GM21381 (cell line): ENCODE results near the gene SETDB1.
A peak's percentile ranks its signal among the peaks of the same experiment; 100 is the strongest.

Experiments
- ATAC-seq: cut with Tn5 transposase; IDR thresholded peaks from one replicate; pipeline ENCODE4 v1.9.1; 2021; ENCODE audit warnings: mild to moderate bottlenecking, moderate library complexity; ENCODE audit not compliant: unreplicated experiment

Gene SETDB1

DNA sequence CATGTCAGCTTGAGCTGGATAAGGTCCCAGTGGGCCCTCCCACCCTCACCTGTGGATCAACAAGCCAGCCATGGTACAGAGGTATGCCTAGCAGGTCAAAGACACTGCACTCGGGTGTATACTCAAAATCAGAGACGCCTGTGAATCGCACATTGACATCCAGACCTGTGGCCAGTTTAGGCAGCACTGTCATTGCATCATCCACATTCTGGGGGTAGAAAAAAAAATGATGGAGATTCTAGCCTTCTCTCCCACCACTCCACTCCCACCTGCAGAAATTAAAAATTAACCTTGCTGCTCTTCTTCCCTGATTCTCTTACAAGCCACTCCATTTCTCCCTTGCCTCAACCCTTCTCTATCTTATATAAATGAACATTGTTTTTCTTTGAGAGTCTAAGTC, 74.2 kb downstream of the SETDB1 start:
- ATAC-seq: no peak

DNA sequence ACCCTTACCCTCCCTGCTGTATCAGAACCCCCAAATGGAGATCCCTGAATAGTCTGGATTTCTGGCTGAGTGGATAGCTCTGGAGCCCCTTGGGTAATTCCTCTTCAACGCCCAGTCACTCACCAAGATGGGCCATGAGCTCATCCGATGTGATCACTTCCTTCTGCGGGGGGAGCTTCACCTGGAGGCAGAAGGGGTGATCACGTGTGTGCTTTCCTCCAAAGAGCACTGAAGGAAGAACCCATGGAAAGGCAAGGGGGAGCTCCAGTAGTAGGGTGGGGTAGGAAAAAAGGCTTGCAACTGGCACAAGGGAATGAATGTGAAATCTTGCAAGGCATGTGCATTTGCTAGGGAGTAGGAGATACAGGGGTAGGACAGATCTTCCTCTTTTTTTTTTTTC, 75.4 kb downstream of the SETDB1 start:
- ATAC-seq: no peak

DNA sequence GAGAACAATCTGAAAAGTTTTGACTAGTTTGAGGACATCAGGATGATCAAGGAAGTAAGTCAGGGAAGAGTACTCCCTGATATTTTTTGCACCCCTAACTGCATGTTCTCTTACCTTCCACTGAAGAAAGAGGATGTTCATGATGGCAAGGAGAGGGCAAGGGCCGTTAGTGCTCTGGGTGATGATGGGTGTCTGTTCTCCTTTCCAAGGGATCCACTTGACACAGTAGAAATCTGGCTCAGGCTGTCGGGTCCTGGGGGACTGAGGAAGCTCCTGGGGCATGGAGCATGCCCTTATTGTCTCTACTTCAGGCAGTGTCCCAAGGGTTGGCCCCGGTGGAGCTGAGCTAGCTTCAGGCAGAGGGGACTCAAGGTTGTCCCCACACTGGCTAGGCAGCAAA, 75.9 kb downstream of the SETDB1 start:
- no peak for ATAC-seq

DNA sequence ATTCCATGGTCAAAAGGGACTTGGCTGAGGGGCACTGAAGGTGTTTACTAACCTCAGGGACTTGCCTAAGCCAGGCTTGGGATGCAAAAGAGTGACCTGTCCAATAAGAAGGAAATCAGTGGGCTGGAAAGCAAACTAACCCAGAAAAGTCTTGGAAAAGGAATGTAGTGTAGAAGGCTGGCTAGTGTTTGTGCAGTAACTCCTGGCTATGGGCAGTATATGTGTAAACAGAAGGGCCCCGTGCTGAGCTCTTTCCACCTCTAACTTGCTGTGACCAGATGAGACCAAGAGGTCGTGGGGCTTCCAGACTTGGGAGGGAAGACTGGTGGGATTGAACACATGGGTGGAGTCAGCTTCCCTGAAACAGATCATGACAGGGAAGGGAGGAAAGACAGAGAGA, 76.4 kb downstream of the SETDB1 start:
- no peak for ATAC-seq

DNA sequence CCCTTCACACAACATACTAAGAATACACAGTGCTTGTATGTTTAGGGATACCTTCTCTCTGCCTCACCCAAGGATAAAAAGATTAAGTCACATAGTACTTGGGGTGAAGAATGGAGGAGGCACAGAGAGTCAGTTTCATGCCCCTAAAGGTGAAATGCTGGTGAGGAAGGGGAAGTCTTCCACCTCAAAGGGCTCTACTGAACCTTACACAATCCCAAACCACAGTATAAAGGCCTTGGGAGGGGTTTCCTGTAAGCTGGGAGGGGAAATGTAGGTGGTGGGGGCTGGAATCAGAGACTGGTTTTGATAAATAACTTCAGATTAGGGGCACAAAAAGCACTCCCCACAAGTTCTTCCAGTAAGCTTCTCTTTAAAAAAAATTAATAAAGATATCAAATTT, 77.0 kb downstream of the SETDB1 start:
- ATAC-seq: no peak

DNA sequence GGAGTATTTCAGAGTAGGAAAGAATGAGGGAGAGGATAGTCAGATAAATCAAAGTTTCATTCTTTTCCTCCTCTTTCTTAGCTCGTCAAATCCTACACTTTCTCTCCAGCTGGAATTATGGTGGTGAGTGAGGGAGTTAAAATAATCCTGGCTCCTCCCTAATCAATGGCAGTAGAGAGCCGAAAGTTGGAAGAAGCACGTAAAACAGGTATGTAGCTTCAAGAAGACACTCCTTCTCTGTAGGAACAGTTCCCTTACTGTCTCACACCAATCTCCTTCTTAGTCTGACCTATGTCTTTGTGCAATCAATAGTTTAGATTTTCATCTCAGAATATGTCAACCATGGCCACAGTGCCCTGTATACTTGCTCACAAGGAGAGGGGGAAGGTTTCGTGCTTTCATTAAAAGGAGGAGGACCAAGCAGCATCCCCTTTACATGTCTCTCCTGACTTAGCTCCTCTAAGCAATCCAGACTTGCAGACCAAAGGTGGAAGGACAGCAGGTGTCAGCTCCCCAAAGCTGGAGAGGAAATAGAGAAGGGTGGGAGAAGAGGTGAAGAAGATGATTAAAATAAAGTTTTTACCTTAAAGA, 79.7 kb downstream of the SETDB1 start:
- ATAC-seq: no peak

DNA sequence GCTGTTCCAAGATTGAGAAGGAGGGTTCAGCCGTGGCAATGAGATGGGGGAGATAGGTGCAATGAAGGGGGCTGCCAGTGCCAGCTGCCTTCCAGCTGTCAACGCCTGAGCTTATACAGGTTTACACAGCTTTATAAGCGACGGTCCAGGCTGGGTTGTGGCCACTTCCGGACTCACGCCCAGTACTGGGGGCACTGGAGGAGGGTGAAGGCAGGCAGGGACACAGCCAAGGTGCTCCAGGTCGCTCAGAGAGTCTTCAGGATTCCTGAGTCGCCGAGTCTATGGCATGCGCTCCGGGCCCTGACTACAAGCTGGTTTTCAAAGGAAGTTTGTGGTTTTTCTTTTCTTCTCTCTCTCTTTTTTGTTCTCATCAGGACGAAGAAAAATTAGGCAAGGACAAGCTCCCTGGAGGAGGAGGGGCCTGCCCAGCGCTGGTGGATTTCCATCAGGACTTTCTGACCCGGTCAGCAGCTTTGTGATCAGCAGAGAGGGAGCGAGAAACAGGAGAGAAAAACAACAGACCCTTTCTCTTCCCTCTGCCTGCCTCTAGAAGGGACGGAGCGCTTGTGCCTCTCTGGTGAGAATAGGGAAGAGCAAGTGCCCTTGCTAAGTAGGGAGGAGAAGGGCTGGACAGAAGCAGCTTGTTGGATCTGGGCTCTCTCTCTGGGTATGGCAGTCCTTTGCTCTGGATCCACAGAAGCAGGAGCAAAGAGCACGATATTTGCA, 80.3 kb downstream of the SETDB1 start, which contains the start of gene MINDY1:
TSS of gene MINDY1 (minus strand) at position 576 of the 726 bp plus-strand sequence. CDS start 4,285 bp downstream, outside the sequence.
- no peak for ATAC-seq

DNA sequence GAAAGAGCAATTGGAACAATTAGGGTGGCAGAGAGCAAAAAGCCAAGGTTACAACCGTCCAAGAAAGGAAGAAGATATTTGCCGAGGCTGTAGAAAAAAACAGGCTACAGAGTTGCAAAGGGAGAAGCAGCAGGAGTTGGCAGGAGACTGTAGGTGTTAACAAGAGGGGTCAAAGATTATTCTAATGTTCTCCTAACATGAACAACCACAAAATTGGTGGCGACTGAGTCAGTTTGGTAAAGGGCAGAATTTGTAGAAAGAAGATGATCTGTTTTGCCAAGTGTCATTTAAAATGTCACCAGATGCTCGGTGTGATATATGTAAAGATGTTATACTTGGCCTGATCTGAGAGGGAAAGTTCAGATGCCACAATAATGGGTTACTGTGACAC, 81.7 kb downstream of the SETDB1 start:
- ATAC-seq: no peak

DNA sequence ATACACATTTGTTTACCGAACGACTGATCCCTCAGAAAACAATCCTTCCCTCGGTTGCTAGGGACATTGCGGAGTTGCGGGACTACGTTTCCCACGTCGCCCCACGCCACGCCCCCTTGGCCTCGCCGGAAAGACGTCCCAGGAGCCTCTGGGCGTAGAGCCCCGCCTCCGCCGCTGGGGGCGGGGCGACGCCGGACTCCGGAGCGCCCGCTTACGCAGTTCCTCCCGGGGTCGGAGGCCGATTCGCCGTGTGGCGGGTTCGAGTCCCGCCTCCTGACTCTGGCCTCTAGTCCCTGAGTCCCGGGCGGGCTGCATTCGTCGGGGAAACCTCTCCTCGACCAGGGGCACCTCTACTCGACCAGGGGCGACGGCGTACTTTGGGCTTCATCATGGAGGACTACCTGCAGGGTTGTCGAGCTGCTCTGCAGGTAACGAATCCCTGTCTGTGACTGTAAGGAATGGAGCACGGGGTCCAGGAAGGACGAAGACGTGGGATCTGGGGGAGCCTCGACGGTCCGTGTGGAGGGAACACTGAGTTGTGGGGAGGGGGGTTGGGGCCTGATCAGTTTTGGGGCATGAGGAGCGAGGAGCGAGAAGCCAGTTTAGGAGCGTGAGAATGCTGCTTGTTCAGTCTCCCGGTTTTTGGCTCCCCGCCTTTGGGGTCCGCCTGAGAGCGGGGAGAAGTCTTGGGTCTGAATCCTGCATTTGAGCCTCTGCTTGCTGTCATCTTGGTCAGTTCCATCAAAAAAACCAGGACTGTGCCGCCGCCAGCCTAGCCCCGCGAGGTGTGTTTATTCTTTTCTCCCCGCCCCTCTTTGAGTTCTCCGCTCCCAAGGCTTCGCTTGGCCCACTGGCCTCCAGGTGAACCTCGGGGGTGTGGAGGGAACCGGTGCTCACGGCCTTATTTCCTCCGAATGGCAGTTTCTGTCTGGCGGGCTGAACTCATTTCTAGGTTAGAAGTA, 82.4 kb downstream of the SETDB1 start, which contains the start of gene PRUNE1:
TSS of gene PRUNE1 (plus strand) at position 206 of the 962 bp plus-strand sequence. CDS start at position 390, 184 bp downstream.
- ATAC-seq: peak; percentile 88

DNA sequence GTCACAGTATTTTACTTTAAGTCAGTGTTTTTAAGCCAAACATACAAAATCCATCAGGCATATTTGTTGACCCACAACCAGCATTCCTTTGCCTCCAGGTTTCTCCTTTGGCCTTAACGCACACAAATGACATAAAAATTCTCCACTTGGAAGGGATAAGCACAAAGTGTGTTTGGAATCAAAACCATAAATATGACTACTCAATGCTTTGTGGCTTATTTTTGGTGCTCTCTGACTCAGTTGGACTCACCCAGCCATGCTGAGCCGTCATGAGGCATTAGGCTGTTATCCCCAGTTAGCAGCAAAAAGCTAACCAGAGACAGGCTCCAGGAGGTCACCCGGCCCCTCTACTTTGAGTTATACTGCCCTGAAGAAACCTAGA, 83.0 kb downstream of the SETDB1 start:
- no peak for ATAC-seq

DNA sequence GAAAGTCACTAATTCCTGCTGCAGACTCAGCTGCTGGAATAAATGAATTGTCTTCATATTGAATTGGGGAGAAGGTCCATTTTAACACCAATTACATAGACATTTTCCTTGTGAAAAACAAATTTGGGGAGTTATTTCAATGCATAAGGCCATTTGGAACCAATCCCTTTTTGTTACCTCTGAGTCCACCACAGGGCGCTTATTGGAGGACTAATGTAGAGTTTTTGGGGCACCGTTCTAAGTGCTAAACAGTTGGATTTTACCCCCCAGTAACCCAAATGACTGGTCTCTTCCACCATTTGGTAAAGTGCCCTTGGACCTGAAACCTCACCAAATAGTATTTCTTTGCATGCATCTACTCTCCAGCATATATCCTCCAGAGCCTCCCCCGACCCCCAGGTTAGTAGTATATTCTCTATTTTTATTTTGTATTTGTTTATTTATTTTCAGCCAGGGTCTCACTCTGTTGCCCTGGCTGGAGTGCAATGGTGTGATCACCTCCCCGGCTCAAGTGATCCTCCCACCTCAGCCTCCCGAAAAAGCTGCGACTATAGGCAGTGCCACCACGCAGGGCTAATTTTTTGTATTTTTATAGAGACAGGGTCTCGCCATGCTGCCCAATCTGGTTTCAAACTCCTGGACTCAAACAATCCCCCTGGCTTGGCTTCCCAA, 83.6 kb downstream of the SETDB1 start:
- ATAC-seq: no peak

DNA sequence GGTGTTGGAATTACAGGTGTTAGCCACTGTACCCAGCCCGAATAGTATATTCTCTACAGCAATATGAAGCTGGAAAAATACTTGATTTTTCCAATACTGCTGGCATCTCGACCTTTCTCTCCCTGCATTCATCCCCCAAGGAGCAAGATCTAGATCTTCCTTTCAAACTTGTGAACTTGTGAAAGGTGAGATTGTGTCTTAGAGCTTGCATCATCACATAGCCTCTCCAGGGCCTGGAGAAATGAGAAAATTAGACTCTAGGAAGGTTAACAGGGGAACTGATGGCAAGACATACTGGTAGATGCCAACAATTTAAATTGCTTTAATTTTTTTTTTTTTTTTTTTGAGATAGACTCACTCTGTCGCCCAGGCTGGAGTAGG, 84.2 kb downstream of the SETDB1 start:
- no peak for ATAC-seq

DNA sequence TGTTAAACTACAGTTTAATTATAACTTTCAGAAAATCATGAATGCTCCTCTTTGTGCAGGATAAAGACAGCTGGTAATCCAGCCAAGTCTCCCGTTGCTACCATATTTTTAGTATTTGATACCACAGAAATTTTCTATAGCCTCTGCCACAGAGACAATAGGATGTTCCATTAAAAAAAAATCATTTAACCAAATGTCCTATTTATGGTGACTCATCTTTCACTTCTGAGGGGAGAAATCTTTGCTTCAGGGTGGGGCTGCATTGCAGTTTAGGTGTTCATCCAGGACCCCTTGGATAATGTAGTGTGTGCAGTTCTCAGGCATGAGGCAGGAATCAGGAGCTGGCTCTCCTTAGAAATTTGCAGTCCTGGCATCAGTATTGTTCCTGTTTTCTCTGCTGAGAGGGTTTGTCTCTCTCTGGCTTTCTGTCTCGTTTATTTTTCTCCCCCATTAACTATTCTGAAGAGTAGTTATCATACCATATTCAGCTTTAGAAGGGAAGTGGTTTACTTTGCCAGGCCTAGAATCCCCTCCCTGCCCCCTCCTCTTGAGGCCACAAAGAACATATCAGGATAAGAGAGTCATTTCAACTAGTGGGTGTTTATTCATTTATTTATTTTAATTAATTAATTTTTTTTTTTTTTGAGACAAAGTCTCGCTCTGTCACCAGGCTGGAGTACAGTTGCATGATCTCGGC, 85.1 kb downstream of the SETDB1 start:
- no peak for ATAC-seq

DNA sequence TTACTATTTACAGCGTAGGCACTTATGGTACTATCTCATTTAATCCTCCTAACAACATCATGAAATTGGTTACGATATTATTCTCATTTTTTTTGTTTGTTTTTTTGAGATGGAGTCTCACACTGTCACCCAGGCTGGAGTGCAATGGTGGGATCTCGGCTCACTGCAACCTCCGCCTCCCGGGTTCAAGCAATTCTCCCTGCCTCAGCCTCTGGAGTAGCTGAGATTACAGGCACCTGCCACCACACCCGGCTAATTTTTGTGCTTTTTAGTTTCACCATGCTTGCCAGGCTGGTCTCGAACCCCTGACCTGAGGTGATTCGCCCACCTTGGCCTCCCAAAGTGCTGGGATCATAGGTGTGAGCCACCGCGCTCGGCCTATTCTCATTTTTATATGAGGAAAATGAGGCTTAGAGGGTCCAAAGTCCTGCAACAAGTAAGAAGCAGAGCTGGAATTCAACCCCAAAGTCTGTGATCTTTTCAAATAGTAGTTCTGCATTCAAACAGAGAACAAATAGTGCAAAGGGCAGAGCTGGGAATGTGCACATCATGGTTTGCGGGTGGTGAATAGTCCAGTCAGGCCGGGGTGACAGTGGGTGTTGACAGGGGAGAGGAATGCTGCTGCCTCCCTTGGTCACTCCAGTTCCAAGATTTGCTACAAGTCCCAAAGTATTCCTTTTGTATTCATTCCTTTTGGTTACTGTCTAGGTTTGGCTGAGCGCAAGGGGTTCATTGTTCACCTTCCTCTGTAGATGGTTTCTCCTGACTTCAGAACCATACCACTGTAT, 86.7 kb downstream of the SETDB1 start:
- ATAC-seq: no peak

DNA sequence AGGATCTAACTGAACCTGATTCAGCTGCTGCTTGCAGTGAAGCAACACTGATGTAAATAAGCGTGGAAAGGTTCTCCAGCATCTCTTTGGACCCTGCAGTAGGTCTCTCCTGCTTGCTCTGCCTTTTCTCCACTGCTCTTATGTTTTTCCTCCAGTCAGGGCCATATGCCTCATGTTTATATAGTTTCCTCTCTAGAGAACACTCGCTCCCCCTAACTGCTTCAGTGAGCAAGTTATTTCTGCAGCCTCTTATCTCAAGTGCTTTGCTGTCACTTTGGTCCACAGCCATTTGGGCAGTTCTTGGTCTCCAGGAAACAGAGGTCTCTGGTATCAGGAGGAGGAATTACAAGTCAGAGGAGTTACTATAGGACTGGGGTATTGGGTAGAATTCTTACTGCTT, 87.4 kb downstream of the SETDB1 start:
- no peak for ATAC-seq
